ENCODE measurements around the gene TSSC4.

TSSC4 gene

GRCh38 chr11:2386591-2386990 lies 14.0 kb upstream of the TSSC4 start:
- H3K27me3 ChIP-seq: no peaks in the 10 kb centered on the region
- H3K27ac ChIP-seq: peak overlapping the region; percentile 6 to 71 (median 53); a peak in 17 of 22 replicates
- peak overlapping the region; percentile 90 to 99 (median 97) for H3K4me2 ChIP-seq
- H3K9me3 ChIP-seq (replicated peaks in 1 of 11): peaks cover 0 to 2% (median 0%) of the 10 kb centered on the region in 11 experiments; a peak in 6 of 22 replicates
- peak overlapping the region; percentile 41 to 77 (median 58); a peak in 21 of 22 replicates for H3K9ac ChIP-seq
- peaks cover 96 to 98% (median 97%) of the 10 kb centered on the region in 11 experiments for H4K20me1 ChIP-seq
- peaks cover 3 to 38% (median 18%) of the 10 kb centered on the region in 11 experiments; a peak in 21 of 22 replicates for H3K36me3 ChIP-seq
- no peak for TF ChIP-seq Cebpa-rat (IDR thresholded peaks at IDR 0.05)
- H3K4me1 ChIP-seq: peaks cover 95 to 98% (median 97%) of the 10 kb centered on the region in 10 experiments
- H3K4me3 ChIP-seq: peak overlapping the region in 8 of 10 experiments; percentile 3 to 52 (median 32); a peak in 10 of 20 replicates

DNA sequence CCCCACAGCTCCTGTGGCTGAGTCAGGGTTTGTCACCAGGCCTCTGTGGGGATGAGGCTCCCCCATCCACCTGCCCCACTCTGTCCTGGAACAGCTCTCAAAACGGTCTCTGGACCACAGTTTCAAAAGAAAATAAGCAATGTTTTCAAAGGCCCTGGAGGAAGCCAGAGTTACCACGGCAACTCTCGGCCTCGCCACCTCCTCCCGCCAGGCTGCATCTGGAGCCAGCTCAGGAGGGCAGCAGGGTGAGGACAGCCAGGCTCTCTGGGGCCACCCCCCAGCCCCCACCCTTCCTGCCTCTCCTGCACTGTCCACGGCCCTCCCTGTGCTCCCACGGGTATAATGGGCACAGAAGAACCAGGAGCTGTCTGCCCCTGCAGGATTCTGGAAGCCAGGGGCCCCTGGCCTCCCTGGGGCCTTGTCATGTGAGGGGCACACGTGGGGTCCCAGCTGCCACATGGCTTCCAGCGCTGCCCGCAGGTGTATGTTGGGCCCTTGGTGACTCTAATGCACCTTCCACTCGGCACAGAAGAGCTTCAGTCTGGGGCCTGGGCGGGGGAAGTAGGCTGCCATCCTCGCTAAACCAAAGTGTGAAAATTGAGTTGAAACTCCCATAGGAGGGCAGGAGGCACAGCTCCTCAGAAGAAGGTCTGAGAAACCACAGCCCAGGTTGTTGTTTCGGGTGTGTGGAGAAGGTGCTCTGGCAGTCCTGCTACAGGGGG lies 13.1 kb upstream of the TSSC4 start:
- no peak for TF ChIP-seq Cebpa-rat (IDR thresholded peaks at IDR 0.05)
- H3K36me3 ChIP-seq: peaks cover 10 to 40% (median 22%) of the 10 kb centered on the region in 11 experiments; a peak in 21 of 22 replicates
- peaks cover 95 to 98% (median 97%) of the 10 kb centered on the region in 10 experiments for H3K4me1 ChIP-seq
- peak overlapping the region; percentile 41 to 77 (median 60) for H3K9ac ChIP-seq
- H3K27ac ChIP-seq: peak overlapping the region in 10 of 11 experiments; percentile 32 to 71 (median 58); a peak in 17 of 22 replicates
- H3K4me2 ChIP-seq: peak overlapping the region; percentile 90 to 99 (median 97)
- no peaks in the 10 kb centered on the region for H3K27me3 ChIP-seq
- H3K9me3 ChIP-seq (replicated peaks in 1 of 11): no peaks in the 10 kb centered on the region
- H4K20me1 ChIP-seq: peaks cover 96 to 98% (median 97%) of the 10 kb centered on the region in 11 experiments
- H3K4me3 ChIP-seq: peak overlapping the region in 6 of 10 experiments; percentile 2 to 52 (median 36); a peak in 10 of 20 replicates

DNA sequence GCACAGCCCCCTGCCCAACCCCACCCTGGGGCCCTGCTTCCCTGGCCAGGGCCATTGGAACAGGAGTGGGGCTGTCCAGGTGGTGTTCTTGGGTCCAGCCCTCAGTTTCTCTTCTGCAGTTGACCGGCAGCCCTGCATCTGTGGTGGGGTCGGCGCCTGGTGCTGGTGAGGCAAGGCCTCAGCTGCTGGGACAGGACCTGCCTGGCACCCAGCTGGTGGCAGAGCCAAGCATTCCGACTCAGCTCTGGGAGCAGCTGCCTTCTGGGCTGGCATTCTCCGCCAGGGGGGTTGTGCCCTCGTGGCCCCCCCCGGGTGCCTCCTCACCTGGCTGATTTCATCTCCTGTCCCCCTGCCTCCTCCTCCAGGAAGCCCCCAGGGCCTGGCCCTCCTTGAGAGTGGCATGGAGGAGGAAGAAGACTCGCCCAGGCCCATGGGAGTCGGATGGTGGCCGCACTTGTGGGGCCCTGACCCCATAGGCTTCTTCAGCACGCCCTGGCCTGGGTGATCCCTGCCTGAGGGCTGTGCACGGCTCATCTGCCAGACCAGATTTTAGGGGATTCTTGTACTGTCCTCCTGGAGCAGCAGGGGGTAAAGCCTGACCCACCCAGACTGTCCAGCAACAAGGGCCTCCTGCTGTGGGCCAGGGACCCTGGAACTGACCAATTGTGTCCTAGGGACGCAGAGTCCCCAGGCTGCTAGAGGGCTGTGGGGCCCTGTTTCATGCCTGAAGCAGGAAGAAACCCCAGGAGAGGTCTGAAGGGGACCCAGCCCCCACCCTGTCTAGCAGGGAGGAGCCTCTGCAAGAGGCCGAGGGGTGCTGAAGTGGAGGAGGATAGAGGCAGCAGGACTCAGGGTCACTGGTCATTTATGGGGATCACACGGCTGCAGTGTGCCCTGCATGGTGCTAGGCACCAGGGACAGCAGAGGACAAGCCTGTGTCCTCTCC lies 11.8 kb upstream of the TSSC4 start:
- peaks cover 95 to 98% (median 97%) of the 10 kb centered on the region in 10 experiments for H3K4me1 ChIP-seq
- peak overlapping the region in 6 of 10 experiments; percentile 11 to 38 (median 21); a peak in 7 of 20 replicates for H3K4me3 ChIP-seq
- H3K27ac ChIP-seq: peak overlapping the region in 9 of 11 experiments; percentile 43 to 71 (median 58); a peak in 19 of 22 replicates

DNA sequence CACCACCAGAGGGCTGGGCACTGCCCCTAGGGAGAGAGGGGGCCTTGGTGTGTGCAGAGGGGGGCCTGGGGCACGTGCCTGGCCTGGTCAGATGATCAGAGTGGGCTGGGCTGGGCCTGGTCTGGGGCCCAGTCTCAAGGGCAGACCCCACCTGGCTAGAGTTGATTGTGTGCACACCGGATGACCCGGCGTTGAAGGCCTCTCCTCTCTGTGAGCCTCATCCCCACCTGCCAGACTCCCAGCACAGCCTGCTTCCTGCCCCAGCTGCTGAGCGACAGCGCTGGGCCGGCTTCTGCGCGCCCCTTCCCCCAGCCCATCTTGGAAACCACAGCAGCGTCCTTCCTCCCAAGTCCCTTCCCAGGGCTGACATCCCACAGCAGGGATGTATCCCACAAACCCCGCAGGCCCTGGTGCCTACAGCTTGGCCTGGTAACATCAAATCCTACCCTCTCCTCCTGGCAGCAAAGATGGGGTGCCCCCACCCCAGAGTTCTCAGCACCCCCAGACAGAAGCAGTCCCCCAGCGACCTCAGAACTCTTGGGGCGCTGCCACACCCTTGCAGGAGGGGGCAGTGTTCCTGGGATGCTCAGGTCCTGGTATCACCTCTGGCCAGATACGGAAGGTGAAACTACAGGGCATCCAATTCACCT lies 11.0 kb upstream of the TSSC4 start:
- H3K4me3 ChIP-seq: peak overlapping the region in 4 of 10 experiments; percentile 12 to 38 (median 28); a peak in 6 of 20 replicates
- H3K4me2 ChIP-seq: peak overlapping the region; percentile 90 to 99 (median 97)
- peaks cover 13 to 59% (median 24%) of the 10 kb centered on the region in 11 experiments; a peak in 21 of 22 replicates for H3K36me3 ChIP-seq
- TF ChIP-seq Cebpa-rat (IDR thresholded peaks at IDR 0.05): no peak
- H3K27ac ChIP-seq: peak overlapping the region in 9 of 11 experiments; percentile 43 to 71 (median 58); a peak in 17 of 22 replicates
- peaks cover 99 to 100% (median 100%) of the 10 kb centered on the region in 11 experiments for H4K20me1 ChIP-seq
- H3K9ac ChIP-seq: peak overlapping the region; percentile 48 to 77 (median 60); a peak in 21 of 22 replicates
- H3K4me1 ChIP-seq: peaks cover 99 to 100% (median 100%) of the 10 kb centered on the region in 10 experiments
- no peaks in the 10 kb centered on the region for H3K27me3 ChIP-seq
- H3K9me3 ChIP-seq (replicated peaks in 1 of 11): no peaks in the 10 kb centered on the region

More for the DNA sequence above, 11.8 kb upstream of the TSSC4 start:
- peak overlapping the region; percentile 90 to 99 (median 97) for H3K4me2 ChIP-seq
- H3K36me3 ChIP-seq: peaks cover 13 to 51% (median 24%) of the 10 kb centered on the region in 11 experiments; a peak in 21 of 22 replicates
- H3K9ac ChIP-seq: peak overlapping the region; percentile 48 to 77 (median 60)
- H4K20me1 ChIP-seq: peaks cover 96 to 98% (median 97%) of the 10 kb centered on the region in 11 experiments
- no peaks in the 10 kb centered on the region for H3K9me3 ChIP-seq (replicated peaks in 1 of 11)
- TF ChIP-seq Cebpa-rat (IDR thresholded peaks at IDR 0.05): no peak
- H3K27me3 ChIP-seq: no peaks in the 10 kb centered on the region

- peak overlapping the region in 7 of 11 experiments; percentile 9 to 71 (median 59); a peak in 12 of 22 replicates for H3K27ac ChIP-seq
These were observed 10.3 kb upstream of the TSSC4 start for GRCh38 chr11:2390091-2390724.

DNA sequence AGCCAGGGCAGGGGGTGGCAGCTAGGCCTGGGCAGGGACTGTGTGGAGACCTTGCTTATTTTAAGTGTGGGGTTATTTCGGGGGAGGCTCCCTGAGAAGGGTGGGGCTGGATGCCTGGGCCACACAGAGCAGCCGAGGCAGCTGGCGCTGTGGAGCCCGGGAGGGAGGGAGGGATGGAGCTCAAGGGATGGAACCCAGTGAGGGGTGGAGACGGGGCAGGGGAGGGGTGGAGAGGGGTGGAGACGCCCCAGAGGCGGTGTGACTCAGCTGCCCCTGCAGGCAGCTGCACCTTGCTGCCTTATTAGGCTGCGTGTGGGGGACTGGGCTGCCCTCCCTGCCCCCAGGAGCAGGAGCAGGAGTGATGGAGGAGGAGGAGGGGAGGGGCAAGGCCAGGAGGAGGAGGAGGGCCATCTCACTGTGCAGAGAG lies 9.8 kb upstream of the TSSC4 start:
- Histone ChIP-seq H3K4me2 (peak overlapping the region; percentile 90 to 99 (median 97)), H3K4me3 (peak overlapping the region in 2 of 10 experiments; percentile 18 to 32; a peak in 3 of 20 replicates), H3K9me3 (replicated peaks in 1 of 11) (no peaks in the 10 kb centered on the region), H3K27ac (peak overlapping the region in 7 of 11 experiments; percentile 9 to 80 (median 59); a peak in 11 of 22 replicates), H3K4me1 (peaks cover 90 to 100% (median 100%) of the 10 kb centered on the region in 10 experiments), H3K36me3 (peaks cover 18 to 62% (median 28%) of the 10 kb centered on the region in 11 experiments), H3K27me3 (no peaks in the 10 kb centered on the region), H3K9ac (peak overlapping the region in 9 of 11 experiments; percentile 41 to 75 (median 56); a peak in 12 of 22 replicates), H4K20me1 (peaks cover 92 to 100% (median 97%) of the 10 kb centered on the region in 11 experiments)
- TF ChIP-seq Cebpa-rat (IDR thresholded peaks at IDR 0.05): no peak

More at GRCh38 chr11:2390091-2390724, 10.3 kb upstream of the TSSC4 start:
- Histone ChIP-seq H3K9me3 (replicated peaks in 1 of 11) (no peaks in the 10 kb centered on the region), H3K9ac (peak overlapping the region in 10 of 11 experiments; percentile 30 to 69 (median 55); a peak in 14 of 22 replicates), H3K4me3 (peak overlapping the region in 2 of 10 experiments; percentile 18 to 19; a peak in 3 of 20 replicates), H3K4me2 (peak overlapping the region; percentile 90 to 99 (median 97)), H3K36me3 (peaks cover 13 to 63% (median 24%) of the 10 kb centered on the region in 11 experiments; a peak in 21 of 22 replicates), H3K4me1 (peaks cover 96 to 100% (median 100%) of the 10 kb centered on the region in 10 experiments), H3K27me3 (no peaks in the 10 kb centered on the region), H4K20me1 (peaks cover 97 to 100% (median 98%) of the 10 kb centered on the region in 11 experiments)
- TF ChIP-seq Cebpa-rat (IDR thresholded peaks at IDR 0.05): no peak

Data from BLaER1 treated with 17β-estradiol and CSF1 and Interleukin-3, amounts not matched to agents 10 nM and 100 nM (cell line).